ENCODE measurements around the gene MVB12B.

Gene MVB12B

DNA sequence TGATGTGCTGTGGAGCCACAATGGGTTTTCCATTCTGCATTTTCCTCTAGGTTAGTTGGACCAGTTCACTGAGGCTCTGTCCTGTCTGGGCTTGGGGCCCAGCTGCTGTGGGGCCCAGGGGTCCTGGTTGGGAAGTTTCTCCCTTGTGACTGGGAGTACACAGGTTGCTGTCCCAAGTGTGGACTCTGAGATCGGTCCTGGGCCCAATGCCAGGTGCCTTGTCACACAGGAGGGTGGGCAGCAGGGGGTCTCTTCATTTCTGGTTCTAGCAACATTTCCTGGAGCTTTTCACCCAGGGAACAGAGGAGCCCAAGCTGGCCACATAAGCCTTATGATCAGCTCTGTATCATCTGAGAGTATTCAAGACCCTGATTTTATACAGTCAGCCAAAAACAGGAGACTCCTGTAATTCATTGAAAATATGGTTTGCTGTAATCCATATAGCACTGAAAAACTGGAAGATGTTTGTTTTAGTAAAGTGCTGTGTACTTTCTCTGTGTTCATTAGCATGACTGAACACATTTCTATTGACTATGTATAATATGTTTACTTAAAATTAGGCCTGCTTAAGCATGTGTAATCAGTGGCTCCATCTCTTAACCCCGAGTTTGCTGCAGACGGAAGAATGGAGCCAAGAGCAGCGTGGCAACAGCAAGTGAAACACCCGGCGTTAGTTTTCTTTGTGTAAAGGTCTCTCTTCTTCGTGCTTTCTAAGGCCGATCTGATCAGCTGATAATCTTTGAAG lies 62.5 kb downstream of the MVB12B start:
- no peak for DNase-seq

GRCh38 chr9:126389992-126390391 lies 63.4 kb downstream of the MVB12B start:
- no peak for DNase-seq

DNA sequence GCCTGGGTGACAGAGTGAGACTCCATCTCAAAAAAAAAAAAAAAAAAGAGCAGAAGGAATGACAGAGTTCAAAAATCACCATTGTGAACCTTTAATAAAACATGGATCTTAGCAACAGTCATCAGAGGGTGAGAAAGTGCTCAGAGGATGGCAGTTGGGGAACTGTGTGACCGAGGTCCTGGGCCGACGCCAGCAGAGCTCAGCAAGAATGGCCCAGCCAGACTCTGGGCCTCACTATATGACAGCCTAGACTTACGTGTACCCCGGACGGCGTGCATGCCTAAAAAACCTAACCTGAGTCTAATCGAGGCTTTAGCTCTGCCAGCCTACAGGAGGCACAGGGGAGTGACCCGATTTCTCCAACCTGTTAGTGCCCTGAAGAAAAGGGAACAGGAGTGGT lies 64.3 kb downstream of the MVB12B start:
- no peak for DNase-seq

- DNase-seq: no peak
Observed at GRCh38 chr9:126391713-126392661, 65.4 kb downstream of the MVB12B start.

- no peak for DNase-seq
Observed at GRCh38 chr9:126392662-126393371, 66.2 kb downstream of the MVB12B start.

DNA sequence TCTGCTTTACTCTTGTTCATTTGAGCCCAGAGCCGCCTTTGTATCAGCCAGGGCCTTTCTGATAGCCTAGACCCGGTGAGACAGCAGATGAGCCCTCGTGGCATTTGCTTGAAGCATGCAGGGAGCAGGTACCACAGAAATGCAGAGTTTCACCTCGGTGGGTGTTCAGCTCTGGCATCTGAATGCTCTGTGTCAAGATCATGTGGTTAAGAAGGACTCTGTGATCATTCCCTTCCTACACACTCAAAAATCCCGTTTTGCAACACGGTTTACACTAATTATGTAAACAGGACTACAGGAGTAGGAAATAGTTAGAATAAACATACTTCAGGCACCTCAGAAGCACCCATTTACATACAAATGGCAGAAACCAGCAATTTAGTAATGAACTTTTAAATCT lies 67.2 kb downstream of the MVB12B start:
- DNase-seq: no peak

DNA sequence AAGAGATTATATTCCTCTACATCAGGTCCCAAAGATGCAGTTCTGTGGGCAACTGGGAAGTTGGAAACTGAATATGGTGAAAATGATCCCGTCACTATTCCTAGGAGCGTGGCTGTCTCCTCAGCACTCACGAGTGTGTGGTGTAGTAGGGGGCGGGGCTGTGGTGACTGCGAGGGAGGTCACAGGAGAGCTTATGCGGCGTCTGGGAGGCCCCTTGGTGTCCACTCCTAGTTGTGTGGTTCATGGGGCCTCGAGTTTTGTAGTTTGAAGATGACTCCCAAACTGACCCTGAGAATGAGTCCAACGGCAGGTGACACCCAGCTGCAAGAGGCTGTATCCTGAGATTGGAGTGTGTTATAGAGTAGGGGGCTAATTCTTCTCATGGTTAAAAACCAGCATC lies 68.2 kb downstream of the MVB12B start:
- DNase-seq: no peak

GRCh38 chr9:126395439-126396212 lies 69.0 kb downstream of the MVB12B start:
- DNase-seq: no peak

DNA sequence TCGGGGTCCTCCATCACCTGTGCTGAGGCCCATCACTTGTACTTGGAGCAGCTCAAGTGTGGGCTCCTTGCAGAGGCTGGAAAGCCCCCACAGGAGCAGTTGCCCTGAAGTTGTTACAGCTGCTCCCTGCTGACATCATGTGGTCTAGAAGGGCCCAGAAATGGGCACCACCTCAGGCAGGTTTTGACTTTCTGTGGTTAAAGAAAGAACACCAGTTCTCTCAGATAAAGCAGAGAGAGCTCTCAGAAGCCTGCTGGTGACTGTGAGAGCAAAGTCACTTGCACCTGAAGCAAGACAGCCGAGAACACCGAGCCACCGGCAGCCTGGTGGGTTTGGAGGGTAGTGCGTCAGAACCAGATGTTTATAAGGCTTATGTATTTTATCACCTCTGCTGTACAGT lies 70.4 kb downstream of the MVB12B start:
- peak; percentile 80 for DNase-seq

- DNase-seq: peak; percentile 92
Observed at GRCh38 chr9:126398403-126399058, 71.9 kb downstream of the MVB12B start.

GRCh38 chr9:126399251-126399650 lies 72.6 kb downstream of the MVB12B start:
- DNase-seq: no peak

GRCh38 chr9:126399789-126400188 lies 73.2 kb downstream of the MVB12B start:
- no peak for DNase-seq

- no peak for DNase-seq
Observed at GRCh38 chr9:126400571-126400970, 73.9 kb downstream of the MVB12B start.

- DNase-seq: no peak
Observed at GRCh38 chr9:126401107-126401506, 74.5 kb downstream of the MVB12B start.

- DNase-seq: no peak
Observed at GRCh38 chr9:126401581-126401980, 75.0 kb downstream of the MVB12B start.

DNA sequence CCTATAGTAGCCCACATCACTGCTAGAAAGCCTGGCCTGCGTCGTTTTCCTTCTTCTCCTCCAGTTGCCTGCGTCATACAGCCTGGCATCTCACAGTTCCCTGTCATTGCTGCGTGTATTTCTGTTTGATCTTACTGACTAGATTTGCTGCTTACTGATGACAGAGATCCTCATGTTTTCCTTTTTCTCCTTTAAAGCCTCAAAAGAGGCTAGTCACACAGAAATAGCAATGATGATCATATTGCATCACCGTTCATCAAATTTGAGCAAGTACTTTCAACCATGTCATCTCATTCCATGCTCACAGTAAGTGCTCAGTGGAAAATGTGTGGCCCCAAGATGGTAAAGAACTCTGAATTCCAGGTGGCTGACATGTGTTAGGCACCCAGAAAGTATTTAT lies 76.8 kb downstream of the MVB12B start:
- DNase-seq: no peak

- DNase-seq: no peak
Observed at GRCh38 chr9:126404459-126404858, 77.8 kb downstream of the MVB12B start.

DNA sequence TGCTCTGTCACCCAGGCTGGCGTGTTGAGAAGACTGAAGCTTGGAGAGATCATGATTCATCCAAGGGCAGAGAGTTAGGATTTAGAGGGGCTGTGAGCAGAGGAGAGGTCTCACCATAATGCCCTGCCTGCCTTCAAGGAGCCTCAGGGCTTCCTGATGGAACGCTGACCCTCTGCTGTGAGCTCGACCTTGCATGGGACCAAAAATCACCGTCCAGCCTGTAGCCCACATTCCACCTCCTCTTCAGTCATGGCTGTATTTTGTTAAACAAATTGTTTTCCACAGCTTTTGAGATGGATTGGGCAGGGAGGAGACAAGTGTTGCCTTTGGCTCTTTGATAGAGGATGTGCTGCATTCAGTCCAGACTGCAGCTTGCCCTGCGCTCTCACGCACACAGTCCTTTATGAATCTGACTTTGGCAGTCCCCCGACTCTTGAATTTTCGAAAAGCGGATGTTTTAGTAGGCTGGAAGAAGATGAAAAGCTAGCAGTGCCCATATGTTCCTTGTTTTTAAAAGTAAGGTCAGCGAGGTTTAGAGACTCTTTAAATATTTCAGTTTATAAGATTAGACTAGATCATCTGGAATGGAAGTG lies 79.5 kb downstream of the MVB12B start:
- no peak for DNase-seq

- no peak for DNase-seq
Observed at GRCh38 chr9:126407114-126407870, 80.7 kb downstream of the MVB12B start.

- no peak for DNase-seq
Observed at GRCh38 chr9:126408004-126408403, 81.4 kb downstream of the MVB12B start.

DNA sequence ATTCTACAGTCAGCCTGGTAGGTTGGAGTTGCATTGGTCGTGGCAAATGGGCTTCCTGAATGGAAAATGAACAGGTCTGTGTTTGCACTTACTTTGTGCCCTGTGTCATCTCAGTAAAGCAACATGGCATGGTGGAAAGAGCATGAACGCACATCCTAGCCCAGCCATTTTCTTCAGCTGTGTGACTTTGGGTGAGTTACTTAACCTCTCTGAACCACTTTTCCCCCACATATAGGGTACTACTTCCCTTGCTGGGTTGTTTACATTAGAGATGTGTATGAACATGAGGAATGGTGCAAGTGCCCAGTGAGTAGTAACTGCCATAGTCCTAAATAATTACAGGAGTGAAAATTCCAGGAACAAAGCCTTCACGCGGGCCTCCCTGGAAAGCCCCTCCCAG lies 83.6 kb downstream of the MVB12B start:
- DNase-seq: no peak

All from activated CD8-positive, alpha-beta memory T cell treated with anti-CD3 and anti-CD28 coated beads for 24 hours (primary cell).